GM21825 (cell line): ENCODE measurements around the gene UBE2J1.

Experiments used
- ATAC-seq: cut with Tn5 transposase; IDR thresholded peaks from one replicate; pipeline ENCODE4 v1.9.1; 2021; ENCODE audit warnings: mild to moderate bottlenecking, moderate library complexity; ENCODE audit not compliant: unreplicated experiment

UBE2J1 gene

GRCh38 chr6:89368107-89368506, 15.6 kb upstream of the UBE2J1 start:
- ATAC-seq, result no peak

GRCh38 chr6:89364586-89364985, 12.1 kb upstream of the UBE2J1 start:
- no peak for ATAC-seq

GRCh38 chr6:89361171-89361570, 8.6 kb upstream of the UBE2J1 start:
- no peak for ATAC-seq

GRCh38 chr6:89360415-89360999, 8.0 kb upstream of the UBE2J1 start:
- ATAC-seq, result peak; percentile 43

- no peak for ATAC-seq
Observed at GRCh38 chr6:89359561-89359960, 7.0 kb upstream of the UBE2J1 start.

GRCh38 chr6:89357390-89357789, 4.9 kb upstream of the UBE2J1 start:
- ATAC-seq, result peak; percentile 50

GRCh38 chr6:89356642-89357170, 4.2 kb upstream of the UBE2J1 start:
- no peak for ATAC-seq

- no peak for ATAC-seq
Observed at GRCh38 chr6:89355511-89356194, 3.1 kb upstream of the UBE2J1 start.

- peak; percentile 20 for ATAC-seq
Observed at GRCh38 chr6:89353702-89354392, 1.3 kb upstream of the UBE2J1 start.

- ATAC-seq, result no peak
Observed at GRCh38 chr6:89353118-89353556, 615 bp upstream of the UBE2J1 start.

- ATAC-seq, result no peak
Observed at GRCh38 chr6:89351671-89352277, 748 bp downstream of the UBE2J1 start.

GRCh38 chr6:89350281-89350966, 2.1 kb downstream of the UBE2J1 start:
- ATAC-seq, result peak; percentile 42

GRCh38 chr6:89348372-89348771, 4.2 kb downstream of the UBE2J1 start:
- no peak for ATAC-seq

- no peak for ATAC-seq
Observed at GRCh38 chr6:89347825-89348224, 4.7 kb downstream of the UBE2J1 start.

GRCh38 chr6:89346433-89346832, 6.1 kb downstream of the UBE2J1 start:
- ATAC-seq, result no peak

- ATAC-seq, result no peak
Observed at GRCh38 chr6:89339565-89339964, 13.0 kb downstream of the UBE2J1 start.

- no peak for ATAC-seq
Observed at GRCh38 chr6:89335164-89335563, 17.4 kb downstream of the UBE2J1 start.

- ATAC-seq, result no peak
Observed at GRCh38 chr6:89330910-89331309, 21.6 kb downstream of the UBE2J1 start.

GRCh38 chr6:89328976-89329375, 23.5 kb downstream of the UBE2J1 start:
- ATAC-seq, result no peak

GRCh38 chr6:89324304-89324703, 28.2 kb downstream of the UBE2J1 start:
- no peak for ATAC-seq

- ATAC-seq, result no peak
Observed at GRCh38 chr6:89323511-89323971, 29.0 kb downstream of the UBE2J1 start.
